Skin of body (tissue), 2 donors: ENCODE results near the gene EDRF1. TPM values are rescaled to one million over a fixed set of nuclear protein-coding genes. Genes with fewer than 3 reads are reported as not detected.
"Not testable (repeated sequence)": the region's sequence is repeated elsewhere in the genome, so short reads cannot be mapped to it uniquely, and the experiment has no call there.

Experiments used
- DNase-seq: peaks from one replicate; lab custom pipeline; 2025; lab: John Stamatoyannopoulos, UW
- total RNA-seq: library from RNA; depleted of rRNA; stranded (reverse); fragments of >200 nt; gene quantifications from one replicate; pipeline ENCODE4 v1.2.3, GENCODE V29; 2014

Gene EDRF1, protein sequence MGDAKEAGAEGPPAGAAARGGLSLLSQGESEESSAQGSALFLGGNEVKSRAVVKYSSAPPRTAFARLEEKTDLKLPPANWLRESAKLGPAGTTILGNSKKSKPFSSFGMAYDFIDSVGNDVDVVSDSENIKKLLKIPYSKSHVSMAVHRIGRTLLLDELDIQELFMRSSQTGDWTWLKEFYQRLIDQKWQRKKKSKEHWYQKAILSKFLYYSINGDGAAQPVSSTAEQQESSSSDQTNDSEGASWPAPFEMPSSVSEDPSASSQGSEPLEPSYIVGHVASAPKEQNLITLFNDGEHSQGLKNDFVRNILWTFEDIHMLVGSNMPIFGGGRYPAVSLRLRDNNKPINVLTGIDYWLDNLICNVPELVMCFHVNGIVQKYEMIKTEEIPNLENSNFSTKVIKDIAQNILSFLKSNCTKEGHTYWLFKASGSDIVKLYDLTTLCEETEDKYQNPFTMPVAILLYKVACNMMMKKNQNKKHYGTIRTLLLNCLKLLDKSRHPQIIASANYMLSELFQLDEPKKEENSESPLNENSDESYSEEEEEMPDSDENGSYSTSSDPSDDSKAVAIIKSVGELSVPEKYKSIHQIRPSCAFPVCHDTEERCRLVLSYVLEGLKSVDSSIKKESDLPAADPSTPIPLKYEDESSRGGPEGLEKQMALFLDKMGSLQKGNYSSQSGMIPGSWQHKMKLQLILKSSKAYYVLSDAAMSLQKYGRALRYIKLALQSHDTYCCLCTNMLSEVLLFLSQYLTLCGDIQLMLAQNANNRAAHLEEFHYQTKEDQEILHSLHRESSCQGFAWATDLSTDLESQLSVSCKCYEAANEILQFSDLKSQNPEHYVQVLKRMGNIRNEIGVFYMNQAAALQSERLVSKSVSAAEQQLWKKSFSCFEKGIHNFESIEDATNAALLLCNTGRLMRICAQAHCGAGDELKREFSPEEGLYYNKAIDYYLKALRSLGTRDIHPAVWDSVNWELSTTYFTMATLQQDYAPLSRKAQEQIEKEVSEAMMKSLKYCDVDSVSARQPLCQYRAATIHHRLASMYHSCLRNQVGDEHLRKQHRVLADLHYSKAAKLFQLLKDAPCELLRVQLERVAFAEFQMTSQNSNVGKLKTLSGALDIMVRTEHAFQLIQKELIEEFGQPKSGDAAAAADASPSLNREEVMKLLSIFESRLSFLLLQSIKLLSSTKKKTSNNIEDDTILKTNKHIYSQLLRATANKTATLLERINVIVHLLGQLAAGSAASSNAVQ
- total RNA-seq, result 32.2 TPM

DNA sequence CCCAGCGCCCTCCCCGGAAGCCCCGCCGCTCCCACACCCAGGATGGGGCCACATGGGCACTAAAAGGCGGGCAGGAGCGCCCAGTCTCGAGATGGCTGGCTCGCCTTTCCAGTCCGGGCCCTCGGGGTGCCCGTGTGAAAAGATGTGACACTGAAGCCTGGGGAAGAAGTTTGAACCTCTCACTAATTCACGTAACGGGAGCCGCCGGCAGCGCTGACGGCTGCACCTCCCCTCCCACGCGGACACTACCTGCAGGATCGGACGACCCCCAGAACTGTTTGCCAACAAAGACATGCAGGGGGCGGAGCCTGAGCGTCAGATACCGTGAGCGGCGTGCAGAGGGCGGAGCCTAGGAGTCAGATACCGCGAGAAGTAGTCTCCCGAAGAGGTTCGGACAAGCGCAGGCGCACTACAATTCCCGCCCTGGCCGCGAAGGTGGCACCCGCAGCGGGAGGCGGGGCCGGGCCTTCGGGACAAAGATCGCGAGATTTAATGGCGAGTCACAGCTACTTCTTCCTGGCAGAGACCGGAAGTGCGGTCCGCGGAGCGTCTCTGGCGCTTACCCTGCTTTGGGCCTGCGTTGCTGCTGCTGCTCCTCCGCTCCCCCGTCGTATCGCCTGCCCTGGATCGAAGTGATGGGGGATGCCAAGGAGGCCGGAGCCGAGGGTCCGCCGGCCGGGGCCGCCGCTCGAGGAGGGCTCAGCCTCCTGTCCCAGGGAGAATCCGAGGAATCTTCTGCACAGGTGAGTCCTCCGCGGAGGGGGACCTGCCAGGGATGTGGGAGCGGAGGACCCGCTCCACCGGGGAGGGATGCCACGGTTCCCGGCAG, at the start of gene EDRF1:
Gene EDRF1 (plus strand): TSS at position 537 of the 829 bp plus-strand sequence. CDS start 99 bp downstream, at position 636.
- DNase-seq, result peak; percentile 99

DNA sequence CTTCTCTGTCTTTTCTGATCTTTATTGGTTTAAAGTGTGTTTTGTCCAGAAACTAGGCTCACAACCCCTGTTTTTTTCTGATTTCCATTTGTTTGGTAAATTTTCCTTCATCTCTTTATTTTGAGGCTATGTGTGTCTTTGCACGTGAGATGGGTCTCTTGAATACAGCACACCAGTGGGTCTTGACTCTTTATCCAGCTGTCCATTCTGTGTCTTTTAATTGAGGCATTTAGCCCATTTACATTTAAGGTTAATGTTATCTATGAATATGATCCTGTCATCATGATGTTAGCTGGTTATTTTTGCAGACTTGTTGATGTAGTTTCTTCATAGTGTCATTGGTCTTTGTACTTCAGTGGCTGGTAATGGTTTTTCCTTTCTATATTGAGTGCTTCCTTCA, 46.6 kb upstream of the EDRF1 start:
- no peak for DNase-seq

DNA sequence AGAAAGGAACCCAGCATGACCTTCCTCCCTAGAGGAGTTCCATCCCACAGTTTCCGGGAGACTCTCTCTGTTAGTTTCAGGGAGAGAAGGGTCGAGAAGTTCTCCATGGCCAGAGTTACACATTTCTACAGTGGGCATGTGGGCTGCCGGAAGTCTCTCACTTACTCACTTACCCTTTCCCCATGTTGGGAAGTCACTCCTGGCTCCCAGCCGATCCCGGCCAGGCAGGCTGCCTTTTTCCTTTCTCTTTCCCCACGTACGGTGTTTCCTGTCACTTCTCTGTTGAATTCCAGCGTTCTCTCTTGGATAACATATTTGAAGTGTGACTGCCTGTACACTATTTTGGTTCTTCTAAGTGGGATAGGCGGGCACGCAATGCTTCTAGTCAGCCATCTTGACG, 40.1 kb upstream of the EDRF1 start:
- DNase-seq, result no peak

DNA sequence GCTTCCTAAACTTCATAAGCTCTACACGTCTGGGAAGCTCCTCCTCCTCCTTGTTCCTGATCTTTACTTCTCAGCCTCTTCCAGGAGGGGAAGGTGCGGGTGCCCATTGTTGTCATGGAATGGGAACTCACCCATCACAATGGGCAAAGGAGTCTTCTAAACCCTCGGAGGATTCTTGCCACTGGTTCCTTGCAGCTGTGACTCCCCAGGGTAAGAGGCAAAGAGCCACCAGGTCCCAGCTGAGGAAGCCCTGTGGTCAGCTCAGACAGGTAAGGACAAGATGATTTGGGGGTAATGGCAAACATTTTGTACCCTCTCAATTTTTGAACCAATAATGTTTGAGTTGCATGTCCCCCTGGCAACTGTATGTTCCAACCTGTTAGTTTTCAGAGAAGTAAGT, 36.4 kb upstream of the EDRF1 start, which contains the start of gene TEX36:
Gene TEX36 (minus strand): TSS at position 101 of the 400 bp plus-strand sequence. CDS start 174 bp downstream, outside the sequence.
- DNase-seq, result no peak

DNA sequence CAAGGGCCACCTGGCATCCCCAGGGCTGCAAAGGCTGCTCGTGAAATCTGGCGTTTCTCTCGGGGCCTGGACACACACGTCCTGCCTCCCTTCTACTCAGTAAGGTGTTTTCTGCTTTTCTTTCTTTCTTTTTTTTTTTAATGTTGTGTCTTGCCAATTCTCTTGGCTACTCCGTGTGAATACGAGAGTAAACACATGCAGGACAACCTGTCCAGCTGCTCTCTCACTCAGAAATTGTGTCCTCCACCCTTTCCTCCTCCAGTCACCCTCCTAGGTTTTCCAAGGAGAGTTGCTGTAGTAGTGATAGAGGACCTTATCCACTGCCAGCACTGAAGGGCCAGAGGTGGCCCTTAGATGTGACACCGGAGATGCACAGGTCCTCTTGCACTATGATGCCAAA, 35.7 kb upstream of the EDRF1 start:
- no peak for DNase-seq

DNA sequence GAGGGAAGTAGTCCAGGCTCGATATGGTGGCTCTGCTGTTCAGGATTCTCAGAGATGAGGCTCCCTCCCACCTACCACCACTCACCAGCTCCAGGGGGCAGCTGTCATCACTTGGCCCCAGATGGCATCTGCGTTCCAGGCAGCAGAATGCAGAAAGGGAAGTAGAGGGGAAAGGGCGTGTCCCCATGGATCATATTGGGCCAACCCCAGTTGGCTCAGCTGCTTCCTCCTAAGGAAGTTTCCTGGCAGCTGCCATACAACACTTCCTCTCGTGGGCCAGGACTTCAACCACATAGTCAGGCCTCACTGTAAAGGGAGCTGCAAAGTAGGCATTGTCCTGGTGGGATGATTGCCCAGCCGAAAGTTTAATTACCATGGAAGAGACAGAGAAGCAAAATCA, 34.9 kb upstream of the EDRF1 start:
- no peak for DNase-seq

DNA sequence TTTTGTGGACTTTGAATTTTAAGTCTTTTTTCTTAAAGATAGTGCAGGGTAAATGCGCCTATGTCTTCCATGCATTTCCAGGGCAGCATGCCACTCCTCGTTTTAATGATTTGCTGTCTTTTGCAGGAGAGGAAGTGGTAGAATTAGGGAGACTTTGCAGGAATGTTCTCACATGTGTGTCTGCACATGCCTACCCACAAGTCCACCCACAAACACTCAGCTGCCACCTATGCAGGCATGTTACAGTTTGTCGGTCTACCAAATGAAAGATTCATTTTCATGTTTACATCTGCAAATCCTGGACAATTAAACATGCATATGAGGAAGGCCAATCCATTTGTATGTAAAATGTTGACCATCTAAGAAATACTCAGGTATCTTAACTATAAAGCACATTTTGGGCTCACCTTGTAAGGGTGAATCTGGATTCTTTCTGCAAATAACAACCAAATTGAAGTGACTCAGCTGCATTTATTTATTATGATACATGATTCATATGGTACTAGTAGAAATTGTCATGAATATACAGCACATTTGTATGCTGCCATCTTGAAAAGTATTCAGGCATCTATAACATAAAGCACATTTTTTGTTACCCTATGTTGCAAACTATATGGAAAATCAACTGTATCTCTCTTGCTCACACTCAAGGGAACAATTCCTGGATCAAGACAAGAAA, 31.9 kb upstream of the EDRF1 start:
- DNase-seq, result no peak

DNA sequence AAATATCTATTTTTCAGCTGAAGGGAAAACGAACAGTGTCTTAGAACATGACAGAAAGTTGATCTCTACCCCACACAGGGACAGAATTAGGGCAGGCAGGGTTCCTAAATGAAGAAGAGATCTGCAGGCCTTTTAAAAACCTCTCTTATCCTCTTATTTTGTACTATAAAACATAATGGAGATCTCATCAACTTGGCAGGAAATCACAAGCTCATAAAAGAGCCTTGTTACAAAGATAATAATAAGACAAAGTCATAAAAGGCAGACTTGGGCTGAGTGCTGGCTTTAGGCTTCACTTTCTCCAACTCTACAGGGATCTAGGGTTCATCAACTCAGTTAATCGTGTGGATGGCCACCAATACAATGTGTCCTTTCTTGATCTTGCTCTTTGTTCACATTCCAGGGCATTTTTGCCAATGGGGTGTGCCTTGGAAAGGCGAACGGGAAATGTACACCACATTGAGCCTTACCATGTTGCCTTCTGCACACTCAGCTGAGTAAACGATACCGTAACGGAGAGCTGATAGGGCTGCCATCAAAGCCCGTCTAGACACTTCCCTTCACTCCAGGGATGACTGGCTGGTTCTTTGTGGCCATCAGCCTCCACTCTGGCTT, 29.4 kb upstream of the EDRF1 start:
- no peak for DNase-seq

DNA sequence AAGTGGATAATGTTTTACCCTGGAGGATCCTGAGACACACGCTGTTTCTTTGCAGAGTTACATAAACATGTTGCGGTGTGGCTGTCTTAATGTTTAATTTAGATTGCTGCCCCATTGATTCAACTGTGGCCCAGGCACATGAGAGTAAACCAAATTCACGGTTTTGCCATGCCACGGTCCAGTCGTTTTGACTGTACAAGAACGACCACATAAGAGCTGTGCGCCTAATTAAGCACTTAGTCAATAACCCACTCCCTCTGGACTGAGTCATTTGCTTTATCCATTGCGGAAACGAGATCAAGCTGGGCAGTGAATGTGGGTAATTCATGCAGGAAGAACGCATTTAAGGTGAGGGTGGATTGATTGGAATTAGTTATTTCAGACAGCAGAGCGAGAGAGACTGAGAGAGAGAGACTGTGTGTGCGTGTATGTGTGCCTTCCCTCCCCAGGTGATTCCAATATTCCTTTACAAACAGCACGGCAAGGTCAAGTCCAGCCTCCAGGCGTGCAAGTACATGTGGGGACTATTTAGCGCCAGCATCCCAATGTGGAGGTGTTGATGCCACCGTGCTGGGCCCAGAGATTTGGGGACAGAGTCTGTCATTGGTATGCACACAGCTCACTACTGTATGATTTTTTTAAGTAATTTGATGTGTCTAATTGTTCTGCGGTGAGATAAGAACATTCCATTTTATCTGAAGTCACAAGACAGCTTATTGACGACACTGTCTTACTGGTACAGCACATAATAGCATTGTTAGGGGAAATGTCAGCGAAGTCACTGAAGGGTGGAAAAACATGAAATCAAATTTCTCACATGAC, 28.1 kb upstream of the EDRF1 start:
- no peak for DNase-seq

DNA sequence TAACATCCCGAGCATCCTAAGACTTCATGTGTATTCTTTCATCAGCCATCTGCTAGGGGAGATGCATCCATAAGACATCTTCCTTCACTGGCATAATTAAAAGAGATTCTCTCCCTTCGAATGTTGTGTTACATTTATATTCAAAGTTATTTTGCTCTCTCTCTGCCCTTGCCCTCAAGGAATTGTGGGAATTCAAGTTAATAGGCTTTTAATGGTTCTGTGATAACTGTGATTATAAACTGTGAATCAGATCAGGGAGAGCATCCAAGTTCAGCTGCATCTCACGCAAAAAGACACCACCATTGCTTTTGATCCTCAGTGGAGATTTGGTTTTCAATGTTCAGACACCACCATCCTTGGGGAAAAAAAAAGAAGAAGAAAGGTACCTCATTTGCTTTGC, 27.3 kb upstream of the EDRF1 start:
- no peak for DNase-seq

DNA sequence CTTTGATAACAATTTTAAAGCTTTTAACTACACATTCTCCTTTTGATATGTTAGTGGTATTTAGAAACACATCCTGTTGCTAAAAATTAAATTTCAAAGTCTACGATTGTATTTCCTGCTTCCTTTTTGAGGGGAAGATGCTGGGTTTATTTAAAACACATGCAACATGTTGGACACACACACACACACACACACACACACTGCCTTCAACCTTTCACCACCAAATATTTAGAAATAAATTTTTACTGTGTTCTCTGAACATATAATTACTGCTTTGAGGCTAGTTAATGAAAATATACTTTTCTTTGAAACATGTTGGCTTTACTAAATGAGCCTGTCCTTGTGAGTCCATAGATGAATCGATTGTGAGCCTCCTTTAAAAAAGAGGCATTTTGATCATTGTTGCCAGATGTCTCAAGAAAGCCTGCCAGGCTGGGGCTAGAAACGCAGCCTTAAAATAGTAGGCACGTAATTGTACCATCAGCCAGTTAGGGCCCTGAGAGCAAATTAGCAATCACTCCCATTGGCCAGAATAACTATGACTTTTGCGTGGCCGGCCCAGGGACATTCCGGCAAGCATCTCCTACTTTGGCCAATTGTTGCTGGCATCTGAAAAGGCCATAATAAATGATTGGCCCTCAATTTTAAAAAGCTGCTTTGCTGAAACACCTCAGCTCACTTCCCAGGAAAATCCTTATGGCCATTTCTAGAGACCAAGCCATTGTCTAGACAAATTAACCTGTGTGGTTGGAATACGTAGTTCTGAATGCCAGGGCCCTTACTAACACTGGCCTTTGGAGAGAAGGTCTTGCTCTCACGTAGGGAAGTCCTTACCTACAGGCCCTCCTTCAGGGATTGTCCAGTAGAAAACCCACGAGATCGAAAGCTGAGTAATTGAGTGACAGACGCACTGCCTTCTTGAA, 26.6 kb upstream of the EDRF1 start:
- peak; percentile 35 for DNase-seq

DNA sequence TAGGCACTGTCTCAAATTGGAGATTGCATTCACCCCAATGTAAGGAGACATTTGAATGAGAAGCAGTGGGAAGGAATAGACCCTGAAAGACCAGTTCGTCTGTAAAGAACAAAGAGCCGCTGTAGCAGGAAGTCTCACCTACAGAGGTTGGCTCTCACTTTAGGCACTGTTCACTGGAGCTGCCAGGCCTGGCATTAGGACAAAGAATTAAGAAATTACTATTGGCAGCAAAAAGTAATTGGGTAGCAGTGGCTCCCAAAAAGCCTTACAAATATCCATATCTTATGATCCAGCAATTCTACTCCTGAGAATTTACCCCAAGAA, 26.0 kb upstream of the EDRF1 start:
- no peak for DNase-seq

DNA sequence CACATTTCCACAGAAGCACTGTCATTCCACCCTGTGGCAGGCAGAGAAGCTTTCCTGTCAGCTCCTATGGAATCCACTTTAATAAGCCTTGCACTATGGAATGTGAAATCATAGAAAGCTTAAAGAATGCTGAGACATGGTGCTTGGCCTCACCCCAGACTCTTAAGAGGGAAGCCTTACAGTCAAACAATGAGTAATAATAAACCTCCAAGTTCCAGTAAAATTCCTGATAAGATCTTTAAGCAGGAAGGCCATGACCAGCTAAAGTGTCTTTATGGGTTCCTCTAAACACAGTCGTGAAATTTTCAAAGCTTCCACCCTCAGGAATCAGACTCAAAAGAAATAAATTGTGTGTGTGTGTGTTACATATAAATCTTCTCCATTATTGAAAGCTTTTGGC, 24.6 kb upstream of the EDRF1 start:
- no peak for DNase-seq

DNA sequence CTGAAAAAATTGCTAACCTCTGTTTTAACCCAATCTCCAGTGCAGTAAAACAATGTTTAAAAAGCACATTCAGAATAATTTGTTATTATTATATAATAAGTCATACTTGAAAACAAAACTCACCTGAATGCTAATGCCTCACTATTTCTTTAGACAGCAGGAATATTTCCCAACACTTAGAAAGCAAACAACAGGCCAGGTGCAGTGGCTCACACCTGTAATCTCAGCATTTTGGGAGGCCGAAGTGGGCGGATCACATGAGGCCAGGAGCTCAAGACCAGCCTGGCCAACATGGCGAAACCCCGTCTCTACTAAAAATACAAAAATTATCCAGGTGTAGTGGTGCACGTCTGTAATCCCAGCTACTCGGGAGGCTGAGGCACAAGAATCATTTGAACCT, 22.6 kb upstream of the EDRF1 start:
- DNase-seq, result not testable (repeated sequence)

DNA sequence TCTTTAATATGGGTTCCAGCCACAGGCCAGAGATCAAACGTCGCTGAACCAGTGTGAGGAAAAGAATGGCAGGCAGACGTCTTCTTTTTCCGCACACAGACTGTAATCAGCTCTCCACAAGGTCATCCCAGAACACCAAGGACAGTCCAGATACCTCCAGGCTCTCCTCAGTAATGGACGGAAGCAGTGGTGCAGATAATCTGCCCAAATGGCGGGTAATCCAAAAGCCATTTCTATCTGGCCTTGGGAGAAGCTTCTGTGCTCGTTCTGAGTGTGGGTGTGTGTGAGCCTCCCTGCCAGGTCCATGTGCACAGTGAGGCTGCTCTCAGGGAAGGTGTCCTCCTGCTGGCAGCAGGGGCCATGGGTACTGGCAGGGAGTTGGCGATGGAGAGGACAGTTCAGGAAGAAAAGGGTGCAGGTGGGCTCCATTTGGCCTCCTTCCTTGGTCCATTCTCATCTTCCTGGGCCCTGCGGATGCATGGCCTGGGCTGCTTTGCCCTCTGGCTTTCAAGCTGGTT, 21.0 kb upstream of the EDRF1 start:
- no peak for DNase-seq

DNA sequence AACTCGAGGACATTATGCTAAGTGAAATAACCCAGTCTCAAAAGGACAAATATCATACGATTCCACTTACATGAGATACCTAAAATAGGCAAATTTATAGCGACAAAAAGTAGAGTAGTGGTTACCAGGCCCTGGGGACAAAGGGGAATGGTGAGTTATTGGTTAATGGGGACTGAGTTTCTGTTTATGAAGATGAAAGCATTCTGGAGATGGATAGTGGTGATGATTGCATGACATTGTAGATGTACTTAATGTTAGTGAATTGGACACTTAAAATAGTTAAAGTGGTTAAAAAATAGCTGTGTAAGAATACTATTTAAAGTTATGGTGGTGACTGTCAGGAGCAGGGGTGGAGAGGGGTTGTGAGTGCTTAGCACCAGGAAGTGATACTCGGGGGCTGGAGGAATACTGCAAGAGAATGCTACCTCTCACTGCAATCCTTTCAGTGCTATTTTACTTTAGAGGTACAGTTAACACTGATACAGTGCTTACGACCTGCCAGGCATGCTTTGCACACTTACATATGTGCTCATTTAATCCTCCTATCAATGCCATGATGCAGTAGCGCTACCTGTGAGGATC, 19.9 kb upstream of the EDRF1 start:
- no peak for DNase-seq

DNA sequence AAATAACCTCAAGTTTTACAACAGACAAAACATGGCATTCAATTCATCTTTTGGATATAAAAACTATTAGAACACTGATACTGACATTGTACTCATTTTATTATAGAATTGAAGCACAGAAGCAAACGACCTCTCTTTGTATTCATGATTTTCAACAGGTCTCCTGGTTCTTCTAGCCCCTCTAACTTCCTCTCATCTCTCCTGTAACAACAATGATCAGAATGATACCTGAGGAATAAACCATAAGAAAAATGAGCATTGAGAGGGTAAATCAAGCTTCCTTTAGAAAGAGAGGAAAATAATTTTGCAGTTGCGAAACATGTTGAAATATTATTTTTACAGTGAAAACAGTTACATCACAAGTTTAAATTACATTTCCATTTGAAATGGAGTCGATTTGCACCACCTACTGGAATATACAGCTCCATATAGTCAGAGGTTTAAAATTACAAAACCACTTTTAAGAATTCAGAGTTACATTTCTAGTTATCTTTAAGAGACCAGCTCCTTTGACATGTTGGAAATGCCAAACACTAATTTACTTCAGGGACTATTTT, 19.1 kb upstream of the EDRF1 start:
- DNase-seq, result peak; percentile 50
